AG10803 (cell line): ENCODE measurements around the gene IL9R.
"Not testable (repeated sequence)": the region's sequence is repeated elsewhere in the genome, so short reads cannot be mapped to it uniquely, and the experiment has no call there.

ENCODE experiments used
- DNase-seq: peaks from one replicate; pipeline ENCODE4 v3.0.0; 2010; ENCODE audit warnings: low read depth
- H3K4me3 ChIP-seq: 2 replicates; pipeline ENCODE4 v1.5.1; 2011; ENCODE audit warnings: mild to moderate bottlenecking, low read length, control low read depth
- TF ChIP-seq, protein P1 (sequence below): conservative IDR thresholded peaks from 2 replicates; pipeline ENCODE4 v1.5.1; 2011; ENCODE audit warnings: mild to moderate bottlenecking, low read length, control low read depth, inconsistent platforms

Gene IL9R

DNA sequence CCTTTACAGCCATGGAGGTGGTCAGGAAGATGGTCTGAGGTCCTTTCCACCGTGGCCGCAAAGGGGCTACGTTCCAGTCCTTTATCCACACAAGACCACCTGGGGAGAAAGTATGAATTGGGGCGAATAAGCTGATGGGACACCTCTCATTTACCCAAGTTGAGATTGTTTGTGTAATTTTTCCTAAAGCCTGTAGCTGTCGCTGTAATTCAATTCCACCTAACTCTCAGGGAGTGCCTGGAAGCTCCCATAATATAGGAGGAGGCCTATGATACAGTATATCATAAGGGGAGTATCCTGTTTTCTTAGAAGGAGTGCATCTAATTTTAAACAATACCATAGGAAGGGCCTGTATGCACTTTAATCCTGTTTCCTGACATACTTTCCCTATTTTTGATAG lies 25.8 kb upstream of the IL9R start:
- not testable (repeated sequence) for DNase-seq, H3K4me3 ChIP-seq
- TF ChIP-seq, protein P1, sequence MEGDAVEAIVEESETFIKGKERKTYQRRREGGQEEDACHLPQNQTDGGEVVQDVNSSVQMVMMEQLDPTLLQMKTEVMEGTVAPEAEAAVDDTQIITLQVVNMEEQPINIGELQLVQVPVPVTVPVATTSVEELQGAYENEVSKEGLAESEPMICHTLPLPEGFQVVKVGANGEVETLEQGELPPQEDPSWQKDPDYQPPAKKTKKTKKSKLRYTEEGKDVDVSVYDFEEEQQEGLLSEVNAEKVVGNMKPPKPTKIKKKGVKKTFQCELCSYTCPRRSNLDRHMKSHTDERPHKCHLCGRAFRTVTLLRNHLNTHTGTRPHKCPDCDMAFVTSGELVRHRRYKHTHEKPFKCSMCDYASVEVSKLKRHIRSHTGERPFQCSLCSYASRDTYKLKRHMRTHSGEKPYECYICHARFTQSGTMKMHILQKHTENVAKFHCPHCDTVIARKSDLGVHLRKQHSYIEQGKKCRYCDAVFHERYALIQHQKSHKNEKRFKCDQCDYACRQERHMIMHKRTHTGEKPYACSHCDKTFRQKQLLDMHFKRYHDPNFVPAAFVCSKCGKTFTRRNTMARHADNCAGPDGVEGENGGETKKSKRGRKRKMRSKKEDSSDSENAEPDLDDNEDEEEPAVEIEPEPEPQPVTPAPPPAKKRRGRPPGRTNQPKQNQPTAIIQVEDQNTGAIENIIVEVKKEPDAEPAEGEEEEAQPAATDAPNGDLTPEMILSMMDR, result 0 out of 2 replicates have a peak, but pooled peaks have one; percentile 11

DNA sequence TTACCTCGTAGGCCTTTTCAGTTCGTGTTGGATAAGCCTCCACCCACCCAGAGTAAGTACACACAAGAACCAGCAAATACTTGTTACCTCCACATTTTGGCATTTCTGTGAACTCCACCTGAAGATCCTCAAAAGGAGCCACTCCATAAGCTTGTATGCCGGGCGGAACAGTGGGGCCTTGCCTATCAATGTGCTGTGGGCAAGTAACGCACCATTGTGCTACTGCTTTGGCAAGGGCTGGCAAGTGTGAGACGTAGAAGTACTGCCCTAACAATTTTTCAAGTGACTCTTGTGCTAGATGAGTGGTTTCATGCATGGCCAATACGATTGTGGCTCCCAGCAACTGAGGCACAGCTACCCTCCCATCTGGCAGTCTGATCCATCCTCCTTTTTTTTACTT lies 25.3 kb upstream of the IL9R start:
- H3K4me3 ChIP-seq, DNase-seq: not testable (repeated sequence)

DNA sequence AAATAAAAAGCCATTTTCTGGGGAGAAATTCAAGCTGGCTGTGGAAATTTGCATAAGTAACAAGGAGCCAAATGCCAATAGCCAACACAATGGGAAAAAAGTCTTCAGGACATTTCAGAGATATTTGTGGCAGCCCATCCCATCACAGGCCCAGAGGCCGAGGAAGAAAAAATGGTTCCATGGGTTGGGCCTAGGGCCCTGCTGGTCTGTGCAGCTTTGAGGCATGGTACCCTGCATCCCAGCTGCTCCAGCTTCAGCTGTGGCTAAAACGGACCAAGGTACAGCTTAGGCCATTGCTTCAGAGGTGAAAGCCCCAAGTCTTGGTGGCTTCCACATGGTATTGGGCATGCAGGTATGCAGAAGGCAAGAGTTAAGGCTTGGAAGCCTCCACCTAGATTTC lies 14.2 kb upstream of the IL9R start:
- H3K4me3 ChIP-seq, result no peak overlapping the region
- TF ChIP-seq, protein P1, result no peak
- DNase-seq, result no peak

DNA sequence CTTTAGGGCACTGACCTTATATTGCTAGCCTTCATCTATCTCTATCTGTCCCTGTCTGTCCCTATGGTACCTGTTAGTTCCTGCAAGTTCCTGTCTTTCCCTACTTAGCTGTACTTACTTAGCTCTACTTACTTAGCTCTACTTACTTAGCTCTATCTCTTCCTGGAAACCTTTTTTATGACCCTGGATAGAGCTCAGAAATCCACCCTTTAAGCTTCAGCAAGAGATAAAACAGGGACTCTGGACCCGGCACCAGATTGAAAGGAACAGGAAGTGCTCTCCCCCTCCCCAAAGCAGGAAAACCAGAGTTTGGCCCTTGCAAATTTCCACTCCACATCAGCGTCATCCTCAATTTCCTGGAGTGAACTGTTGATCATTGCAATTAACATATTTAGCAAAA lies 12.3 kb upstream of the IL9R start:
- no peak for DNase-seq
- TF ChIP-seq, protein P1, result no peak
- H3K4me3 ChIP-seq, result no peak overlapping the region

DNA sequence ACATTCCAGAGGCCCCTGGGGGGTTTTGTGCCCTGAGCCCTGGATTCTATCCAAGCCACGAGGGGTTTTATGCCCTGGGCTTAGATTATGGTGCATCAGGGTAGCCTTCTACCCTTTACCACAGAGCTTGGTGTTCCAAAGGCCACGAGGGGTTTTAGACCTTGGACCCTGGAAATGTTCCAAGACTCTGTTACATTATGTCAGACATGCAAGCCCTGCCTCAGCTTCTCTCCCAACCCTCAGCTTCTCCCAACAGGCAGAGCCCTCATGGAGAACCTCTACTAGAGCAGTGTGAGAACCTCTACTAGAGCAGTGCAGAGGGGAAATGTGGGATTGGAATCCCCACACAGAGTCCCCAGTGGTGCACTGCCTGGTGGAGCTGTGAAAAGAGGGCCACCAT lies 10.5 kb upstream of the IL9R start:
- not testable (repeated sequence) for H3K4me3 ChIP-seq, DNase-seq

DNA sequence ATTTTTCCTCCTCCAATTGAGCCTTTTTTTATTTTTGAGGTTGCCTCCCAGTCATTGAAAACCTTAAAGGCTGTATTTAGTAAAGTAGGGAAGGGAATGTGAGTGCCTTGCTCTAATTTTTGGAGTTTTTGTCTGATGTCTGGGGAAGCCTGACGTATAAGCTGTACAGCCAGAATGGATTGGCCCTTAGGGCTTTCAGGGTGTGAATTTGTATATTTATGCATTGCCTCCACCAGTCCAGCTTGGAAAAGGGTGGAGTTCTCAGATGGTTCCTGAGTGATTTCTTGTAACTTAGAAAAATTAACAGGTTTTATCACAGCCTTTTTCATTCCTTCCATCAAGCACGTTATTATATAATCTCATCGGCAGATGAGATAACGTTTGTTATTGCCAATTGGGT lies 8.6 kb upstream of the IL9R start:
- TF ChIP-seq, protein P1, result no peak
- H3K4me3 ChIP-seq, result no peak overlapping the region
- no peak for DNase-seq

DNA sequence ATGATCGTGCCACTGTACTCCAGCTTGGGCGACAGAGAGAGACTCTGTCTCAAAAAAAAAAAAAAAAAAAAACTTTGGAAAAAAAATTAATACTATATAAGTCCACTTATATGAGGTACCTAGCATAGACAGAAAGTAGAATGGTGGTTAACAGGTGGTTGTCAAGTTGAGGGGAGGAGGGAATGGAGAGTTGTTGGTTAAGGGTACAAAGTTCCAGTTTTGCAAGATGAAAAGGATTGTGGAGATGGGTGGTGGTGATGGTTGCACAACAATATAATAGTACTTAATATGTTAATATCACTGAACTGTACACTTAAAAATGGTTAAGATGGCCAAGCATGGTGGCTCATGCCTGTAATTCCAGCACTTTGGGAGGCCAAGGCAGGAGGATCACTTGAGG lies 4.1 kb upstream of the IL9R start:
- H3K4me3 ChIP-seq, result no peak overlapping the region
- TF ChIP-seq, protein P1, result no peak
- DNase-seq, result no peak

DNA sequence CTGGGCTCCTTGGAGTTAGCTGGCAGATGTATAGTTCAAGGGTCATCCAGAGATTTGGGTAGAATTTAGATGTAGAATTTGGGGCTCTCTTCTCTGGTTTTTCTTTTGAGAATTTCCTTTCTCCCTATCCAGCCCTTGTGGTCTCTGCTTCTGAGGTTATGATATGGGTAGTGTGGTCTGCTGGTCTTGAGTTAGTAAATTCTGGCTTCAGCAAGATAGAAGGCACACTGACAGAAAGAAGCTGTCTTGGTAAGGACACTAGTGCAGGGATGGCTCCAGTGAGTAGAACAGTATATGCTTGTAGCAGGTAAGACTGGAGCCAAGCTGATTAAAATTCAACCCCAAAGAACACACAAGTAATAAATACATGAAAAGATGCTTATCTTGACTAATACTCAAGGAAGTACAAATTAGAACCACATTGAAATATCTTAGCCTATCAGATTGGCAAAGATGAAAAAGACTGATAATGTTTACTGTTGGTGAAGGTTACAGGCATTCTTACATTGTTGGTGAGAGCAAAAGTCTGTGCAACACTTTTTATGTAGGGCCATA lies 2.1 kb upstream of the IL9R start:
- DNase-seq, result no peak
- no peak overlapping the region for H3K4me3 ChIP-seq
- TF ChIP-seq, protein P1, result no peak
